GM21423 (cell line): ENCODE measurements around the gene GGT6.
"Not testable (repeated sequence)": the region's sequence is repeated elsewhere in the genome, so short reads cannot be mapped to it uniquely, and the experiment has no call there.

ENCODE experiments used
- ATAC-seq: cut with Tn5 transposase; IDR thresholded peaks from one replicate; pipeline ENCODE4 v1.9.1; 2021; ENCODE audit warnings: mild to moderate bottlenecking, moderate library complexity; ENCODE audit not compliant: unreplicated experiment

Gene GGT6, protein sequence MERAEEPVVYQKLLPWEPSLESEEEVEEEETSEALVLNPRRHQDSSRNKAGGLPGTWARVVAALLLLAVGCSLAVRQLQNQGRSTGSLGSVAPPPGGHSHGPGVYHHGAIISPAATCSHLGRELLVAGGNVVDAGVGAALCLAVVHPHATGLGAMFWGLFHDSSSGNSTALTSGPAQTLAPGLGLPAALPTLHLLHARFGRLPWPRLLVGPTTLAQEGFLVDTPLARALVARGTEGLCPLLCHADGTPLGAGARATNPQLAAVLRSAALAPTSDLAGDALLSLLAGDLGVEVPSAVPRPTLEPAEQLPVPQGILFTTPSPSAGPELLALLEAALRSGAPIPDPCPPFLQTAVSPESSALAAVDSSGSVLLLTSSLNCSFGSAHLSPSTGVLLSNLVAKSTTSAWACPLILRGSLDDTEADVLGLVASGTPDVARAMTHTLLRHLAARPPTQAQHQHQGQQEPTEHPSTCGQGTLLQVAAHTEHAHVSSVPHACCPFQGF

DNA sequence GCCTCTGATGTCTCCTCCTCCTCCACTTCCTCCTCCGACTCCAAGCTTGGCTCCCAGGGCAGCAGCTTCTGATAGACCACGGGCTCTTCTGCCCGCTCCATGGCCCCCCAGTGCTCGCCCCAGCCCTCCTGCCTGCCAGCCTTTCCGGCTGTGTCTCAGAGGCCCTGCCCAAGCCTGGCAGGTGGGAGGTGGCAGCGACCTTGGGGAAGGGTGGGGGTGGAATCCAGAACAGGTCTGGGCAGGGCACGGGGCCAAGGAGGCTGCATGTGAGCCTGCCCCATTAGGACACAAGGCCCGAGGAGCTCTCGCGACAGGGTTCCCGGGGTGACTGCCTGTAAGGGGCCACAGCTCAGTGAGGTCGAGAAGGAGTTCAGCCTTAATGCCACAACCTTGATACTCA, at the start of gene GGT6:
TSS of gene GGT6 (minus strand) at position 157 of the 400 bp plus-strand sequence. CDS start at position 101, 56 bp downstream.
- ATAC-seq = no peak

DNA sequence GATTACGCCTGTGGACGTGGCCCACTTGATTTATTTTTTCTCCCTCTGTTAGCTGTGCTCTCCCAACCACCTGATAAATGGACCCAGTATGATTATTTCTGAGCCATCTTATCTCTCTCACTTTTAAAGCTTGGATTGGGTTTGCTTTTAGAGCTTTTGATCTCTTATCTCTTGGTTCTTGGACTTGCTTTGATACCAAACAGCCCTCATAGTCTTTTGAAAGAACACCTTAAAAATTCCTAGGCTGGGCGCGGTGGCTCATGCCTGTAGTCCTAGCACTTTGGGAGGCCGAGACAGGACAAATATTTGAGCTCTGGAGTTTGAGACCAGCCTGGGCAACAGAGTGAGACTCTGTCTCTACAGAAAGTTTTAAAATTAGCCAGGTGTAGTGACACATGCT, 49.8 kb upstream of the GGT6 start:
- no peak for ATAC-seq

DNA sequence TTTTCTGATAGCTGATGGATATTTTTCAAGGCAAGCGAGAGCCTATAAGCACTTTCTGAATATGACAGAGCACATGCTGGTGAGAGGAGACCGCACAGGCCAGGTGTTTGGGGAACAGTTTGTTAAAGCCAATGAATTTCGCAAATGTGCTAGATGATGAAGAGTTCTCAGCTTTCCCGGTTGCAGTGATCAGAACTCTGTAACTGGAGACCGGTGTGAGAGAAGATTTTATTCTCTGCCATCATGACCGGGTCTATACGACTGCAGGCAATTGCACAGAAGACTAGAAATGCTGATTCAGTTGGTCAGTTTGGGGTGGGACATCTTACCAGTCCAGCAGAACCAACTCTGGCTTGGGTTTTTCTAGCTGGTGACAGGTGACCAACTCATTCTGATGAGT, 49.4 kb upstream of the GGT6 start:
- ATAC-seq = no peak

DNA sequence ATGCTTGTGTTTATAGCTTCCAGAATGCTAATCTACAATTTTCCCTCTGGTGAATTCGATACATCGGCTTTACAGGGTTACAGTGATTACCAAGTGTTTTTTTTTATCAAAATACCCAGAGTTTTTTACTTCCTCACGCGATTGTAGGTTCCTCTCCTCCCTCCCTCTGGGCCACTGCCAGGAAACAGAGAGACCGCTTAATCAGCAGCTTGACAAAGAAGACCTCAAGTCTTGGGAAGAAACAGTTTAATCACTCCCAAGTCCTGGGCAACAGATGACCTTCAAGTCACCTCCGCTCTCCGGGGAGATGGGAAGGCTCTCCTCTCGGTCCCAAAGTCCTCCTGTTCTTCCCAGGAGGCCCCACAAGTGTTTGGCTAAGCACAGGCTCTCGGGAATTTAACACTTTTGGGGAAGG, 47.4 kb upstream of the GGT6 start:
- ATAC-seq = no peak

DNA sequence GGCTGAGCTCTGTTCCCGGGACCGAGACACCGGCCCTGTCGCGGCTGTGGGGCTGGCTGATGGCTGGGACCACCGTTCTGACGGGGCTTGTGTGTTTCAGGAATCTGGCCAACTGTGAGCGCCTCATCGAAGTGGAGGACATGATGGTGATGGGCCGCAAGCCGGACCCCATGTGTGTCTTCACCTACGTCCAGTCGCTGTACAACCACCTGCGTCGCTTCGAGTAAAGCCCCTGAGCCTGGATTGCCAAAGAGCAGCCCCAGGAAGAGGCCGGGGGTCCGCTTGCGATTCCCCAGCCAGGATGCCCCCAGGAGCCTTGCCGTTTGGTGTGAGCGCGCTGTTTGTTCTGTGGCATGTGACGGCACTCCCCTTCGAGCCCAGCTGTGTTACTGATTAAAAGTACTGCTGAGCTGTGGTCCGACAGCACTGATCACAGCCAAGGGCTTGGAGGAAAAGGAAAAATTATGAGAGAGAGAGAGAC, 46.9 kb upstream of the GGT6 start:
- no peak for ATAC-seq

DNA sequence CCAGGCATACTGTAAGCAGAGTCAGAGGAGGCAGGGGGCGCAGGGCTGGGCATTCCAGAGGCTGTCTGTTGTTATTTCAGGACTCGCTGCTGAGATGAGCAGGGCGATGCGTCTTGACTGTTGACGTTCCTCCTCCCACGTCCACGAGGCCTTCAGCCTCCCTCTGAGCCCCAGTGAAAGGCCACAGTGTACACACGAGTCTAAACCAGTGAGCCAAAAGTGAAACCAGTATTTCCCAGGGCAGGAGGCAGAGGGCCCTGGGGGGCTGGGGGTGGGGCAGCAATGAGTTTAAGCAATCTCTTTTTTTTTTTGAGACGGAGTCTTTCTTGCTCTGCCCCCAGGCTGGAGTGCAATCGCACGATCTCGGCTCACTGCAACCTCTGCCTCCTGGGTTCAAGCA, 45.4 kb upstream of the GGT6 start:
- ATAC-seq = no peak

DNA sequence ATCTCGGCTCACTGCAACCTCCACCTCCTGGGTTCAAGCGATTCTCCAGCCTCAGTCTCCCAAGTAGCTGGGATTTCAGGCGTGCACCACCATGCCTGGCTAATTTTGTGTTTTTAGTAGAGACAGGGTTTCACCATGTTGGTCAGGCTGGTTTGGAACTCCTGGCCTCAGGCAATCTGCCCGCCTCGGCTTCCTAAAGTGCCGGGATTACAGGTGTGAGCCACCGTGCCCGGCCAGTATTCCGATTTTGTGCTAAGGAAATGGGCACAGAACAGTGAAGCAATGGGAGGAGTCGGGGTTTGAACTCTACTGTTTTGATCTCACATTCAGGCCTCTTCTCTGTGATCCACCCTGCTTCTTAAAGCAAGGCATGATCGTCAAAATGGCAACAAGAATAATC, 44.4 kb upstream of the GGT6 start:
- ATAC-seq = not testable (repeated sequence)

DNA sequence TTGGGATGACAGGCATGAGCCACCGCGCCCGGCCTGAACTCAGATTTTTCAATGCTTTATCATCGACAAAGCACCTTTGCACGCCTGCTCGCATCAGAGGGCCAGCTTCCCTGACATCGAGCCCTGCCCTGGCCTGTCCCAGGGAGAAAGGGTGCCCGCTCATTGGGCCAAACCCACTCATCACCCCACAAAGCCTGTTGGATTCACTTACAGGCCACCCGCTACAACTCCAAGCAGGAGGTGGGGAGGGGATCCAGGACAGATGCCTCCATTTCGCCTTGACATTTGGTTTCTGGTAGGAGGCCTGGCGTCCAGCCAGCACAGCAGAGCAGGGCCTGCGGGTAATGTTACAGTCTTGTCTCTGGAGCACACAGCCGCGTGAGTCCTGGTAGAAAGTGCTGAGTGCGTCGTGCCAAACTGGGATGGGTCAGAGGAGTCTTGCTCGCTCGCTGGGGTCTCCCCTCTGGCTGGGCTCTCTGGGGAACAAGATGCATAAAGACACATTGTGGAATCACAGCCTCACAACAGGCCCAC, 43.8 kb upstream of the GGT6 start:
- ATAC-seq = no peak

DNA sequence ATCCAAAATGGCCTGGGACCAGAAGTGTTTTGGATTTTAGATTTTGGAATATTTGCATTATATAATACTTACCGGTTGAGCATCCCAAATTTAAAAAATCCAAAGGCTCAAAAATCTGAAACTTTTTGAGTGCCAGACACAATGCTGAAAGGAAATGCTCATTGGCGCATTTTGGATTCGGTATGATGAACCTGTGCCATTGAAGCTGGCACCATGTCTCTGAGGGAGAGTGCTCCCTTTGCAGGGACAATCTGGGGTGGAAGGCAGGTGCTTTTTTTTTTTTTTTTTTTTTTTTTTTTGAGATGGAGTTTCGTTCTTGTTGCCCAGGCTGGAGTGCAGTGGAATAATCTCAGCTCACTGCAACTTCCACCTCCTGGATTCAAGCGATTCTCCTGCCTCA, 41.7 kb upstream of the GGT6 start:
- ATAC-seq = no peak

DNA sequence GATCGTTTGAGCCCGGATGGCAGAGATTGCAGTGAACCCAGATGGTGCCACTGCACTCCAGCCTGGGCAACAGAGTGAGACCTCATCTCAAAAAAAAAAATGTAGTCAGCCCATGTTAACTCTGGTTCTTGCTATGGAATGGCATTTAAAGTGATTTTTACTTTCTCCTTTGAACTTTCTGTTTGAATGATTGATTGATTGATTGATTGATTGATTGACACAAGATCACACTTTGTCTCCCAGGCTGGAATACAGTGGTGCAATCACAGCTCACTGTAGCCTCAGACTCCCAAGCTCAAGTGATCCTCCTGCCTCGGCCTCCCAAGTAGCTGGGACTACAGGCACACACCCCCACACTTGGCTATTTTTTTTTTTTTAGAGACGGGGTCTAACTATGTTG, 40.9 kb upstream of the GGT6 start:
- no peak for ATAC-seq

DNA sequence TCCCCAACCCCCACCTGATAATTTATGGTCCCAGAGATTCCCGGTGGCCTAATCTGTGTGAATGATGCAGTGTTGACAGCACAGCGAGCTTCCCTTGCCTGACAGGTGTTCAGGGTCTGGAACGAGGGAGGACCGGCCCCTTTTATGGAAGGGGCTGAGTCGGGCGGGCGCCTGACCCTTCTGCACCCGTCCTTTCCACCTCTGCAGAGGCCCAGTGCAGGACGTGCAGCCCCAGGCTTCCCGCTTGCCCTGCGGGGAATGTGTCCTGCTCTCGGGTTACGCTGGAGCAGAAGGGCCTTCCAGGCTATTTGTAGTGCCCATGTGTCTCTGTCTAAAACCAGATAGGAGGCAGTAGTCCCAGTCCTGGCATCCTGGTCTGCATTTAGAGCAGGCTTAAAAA, 40.2 kb upstream of the GGT6 start:
- no peak for ATAC-seq

DNA sequence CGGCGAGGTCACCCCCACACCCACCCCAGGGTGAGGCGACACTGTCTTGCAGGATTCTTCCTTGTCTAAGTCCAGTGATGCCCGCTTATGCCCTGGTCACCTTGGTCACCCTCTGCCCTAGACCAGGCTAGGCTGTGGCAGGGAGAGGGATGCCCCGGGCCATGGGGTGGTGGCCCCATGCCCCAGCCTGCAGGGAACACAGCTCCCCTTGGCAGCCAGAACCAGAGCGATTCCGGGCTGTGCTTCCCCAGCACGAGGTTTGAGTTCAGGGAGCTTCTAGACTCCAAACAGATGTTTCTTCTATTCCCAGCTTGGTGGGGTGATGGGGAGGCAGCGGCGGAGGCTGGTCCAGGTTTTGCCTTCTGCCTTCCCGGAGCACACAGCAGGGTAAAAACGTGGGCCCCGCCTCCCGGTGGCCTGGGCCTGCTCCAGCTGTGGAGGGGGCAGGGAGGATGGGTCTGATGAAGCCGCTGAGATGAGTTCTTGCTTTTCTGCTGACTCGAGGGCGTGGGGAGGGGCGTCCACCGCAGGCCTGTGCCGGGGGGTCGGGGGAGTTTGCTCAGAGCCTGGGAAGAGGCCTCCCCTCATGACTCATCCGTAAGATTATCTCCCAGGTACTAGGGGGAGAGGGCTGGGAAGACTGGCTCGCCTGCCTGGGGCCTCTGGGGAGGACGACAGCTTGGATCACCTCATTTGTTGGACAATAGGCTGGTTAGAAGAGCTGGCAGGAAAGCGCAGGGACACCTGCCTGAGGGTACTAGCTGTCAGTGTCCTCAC, 39.3 kb upstream of the GGT6 start:
- no peak for ATAC-seq

DNA sequence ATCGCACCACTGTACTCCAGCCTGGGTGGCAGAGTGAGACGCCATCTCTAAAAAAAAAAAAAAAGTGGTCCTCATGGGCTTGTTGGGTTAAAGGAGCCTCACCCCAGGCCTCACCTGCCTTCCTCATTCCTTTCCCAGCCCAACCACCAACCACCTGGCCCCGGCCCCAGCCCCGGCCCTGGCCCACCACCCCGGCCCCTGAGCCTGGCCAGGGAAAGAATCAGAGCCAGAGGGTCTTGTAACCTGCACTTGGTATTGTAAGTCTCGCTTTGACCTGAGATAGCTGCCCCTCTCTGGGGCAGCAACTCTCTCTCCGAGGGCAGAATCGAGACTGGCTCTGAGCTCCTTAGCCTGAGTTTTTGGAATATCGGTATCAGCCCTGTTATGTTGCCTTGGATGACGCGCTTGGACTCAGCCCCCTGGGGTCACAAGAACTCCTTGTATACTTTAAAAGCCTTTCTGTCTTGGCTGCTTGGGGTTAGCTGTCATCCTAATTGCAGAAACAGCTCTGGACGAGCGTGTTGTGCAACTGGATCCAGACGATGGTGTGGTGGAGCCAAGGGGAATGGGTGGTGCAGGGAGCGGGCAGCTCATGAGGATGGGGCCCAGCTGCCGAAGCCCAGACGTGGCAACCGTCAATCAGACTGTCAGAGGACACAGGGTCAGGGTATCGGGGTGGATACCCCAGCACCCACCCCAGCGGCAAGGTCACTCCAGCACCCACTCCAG, 38.6 kb upstream of the GGT6 start:
- ATAC-seq = no peak

DNA sequence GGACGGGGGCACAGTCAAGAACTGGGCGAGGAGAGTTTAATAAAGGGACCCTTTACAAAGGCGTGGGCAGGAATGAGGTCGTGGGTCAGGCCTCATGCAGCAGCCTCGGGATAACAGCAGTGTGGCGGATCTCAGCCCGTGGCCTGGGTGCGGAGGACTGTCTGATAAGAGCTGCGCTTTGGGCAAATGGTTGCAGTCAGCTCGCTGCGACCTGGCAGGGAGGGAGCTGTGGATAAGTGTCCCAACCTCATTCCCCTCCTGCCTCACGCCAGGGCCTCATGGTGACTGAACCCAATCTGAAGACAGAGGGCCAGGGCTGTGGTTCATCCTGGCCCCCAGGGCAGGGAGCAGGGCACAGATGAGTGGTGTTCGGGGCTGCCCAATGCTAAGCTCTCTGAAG, 37.6 kb upstream of the GGT6 start:
- ATAC-seq = no peak

DNA sequence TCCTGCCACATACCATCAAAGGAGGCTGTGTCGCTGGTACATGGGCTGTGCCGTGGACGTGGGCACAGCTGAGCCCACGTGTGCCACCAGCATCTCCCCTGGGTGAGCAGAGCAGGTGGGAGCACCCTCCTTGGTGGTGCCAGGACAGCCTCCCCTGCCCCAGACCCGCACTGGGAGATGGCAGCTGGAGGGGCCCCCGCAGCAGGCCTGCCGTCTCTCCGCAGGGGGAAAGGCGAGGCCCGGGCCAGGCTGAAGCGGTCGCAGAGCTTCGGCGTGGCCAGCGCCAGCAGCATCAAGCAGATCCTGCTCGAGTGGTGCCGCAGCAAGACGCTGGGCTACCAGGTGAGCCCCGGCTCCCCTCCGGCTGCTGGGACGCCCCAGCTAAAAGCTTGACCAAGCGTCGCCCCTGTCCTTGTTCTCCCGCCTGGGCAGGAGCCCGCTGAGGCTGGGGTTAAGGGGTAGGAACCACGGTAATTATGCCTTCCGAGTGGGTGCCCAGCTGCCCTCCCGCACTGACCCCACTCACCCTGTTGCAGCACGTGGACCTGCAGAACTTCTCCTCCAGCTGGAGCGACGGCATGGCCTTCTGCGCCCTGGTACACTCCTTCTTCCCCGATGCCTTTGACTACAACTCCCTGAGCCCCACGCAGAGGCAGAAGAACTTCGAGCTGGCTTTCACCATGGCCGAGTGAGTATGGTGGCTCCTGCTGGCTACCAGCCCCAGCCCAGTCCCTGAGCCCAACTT, 36.4 kb upstream of the GGT6 start:
- no peak for ATAC-seq

DNA sequence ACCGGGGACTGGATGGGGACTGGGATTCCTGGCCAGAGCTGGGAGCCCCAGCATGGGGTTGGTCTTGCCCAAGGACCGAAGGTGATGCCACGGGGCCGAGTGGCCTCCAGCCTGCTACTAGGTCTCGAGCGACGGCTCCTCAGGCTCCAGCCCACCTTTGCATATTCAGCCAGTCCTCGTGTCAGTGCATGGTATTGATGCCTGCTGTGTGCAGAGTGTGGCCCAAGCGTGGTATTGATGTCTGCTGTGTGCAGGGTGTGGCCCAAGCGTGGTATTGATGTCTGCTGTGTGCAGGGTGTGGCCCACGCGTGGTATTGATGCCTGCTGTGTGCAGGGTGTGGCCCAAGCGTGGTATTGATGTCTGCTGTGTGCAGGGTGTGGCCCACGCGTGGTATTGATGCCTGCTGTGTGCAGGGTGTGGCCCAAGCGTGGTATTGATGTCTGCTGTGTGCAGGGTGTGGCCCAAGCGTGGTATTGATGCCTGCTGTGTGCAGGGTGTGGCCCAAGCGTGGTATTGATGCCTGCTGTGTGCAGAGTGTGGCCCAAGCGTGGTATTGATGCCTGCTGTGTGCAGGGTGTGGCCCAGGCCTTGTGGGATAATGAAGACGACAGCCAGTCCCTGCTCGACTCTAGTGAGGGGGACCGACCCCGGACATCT, 35.4 kb upstream of the GGT6 start:
- not testable (repeated sequence) for ATAC-seq

DNA sequence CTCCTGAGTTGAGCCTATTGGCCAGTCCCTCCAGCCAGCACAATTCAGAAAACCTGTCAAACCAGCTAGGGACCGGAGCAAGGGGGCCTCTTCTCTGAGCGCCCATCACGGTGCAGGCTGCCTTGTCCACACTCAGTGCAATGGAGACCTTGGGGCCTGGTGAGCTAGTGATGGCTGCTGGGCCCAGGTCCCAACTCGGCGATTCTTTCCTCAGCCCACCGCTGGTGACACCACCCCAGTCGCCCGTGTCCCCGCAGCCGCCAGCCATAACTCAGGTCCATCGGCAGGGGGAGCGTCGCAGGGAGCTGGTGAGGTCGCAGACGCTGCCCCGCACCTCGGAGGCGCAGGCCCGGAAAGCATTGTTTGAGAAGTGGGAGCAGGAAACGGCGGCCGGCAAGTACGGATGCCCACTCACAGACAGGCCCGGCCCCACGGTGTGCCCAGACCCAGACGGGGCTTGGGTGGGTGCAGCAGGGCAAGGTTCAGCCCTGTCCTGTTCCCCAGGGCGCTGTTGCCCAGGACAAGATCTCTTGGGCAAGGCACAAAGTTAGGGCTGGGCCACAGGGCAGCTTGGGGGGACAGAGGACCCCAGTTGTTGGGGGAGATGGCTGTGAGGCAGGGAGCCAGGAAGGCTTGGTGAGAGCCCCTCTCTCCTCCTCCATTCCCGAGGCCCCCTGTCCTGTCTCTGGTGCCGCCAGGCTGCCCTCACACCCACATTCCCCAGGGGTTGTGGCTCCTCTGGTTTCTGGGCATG, 34.7 kb upstream of the GGT6 start:
- ATAC-seq = no peak

DNA sequence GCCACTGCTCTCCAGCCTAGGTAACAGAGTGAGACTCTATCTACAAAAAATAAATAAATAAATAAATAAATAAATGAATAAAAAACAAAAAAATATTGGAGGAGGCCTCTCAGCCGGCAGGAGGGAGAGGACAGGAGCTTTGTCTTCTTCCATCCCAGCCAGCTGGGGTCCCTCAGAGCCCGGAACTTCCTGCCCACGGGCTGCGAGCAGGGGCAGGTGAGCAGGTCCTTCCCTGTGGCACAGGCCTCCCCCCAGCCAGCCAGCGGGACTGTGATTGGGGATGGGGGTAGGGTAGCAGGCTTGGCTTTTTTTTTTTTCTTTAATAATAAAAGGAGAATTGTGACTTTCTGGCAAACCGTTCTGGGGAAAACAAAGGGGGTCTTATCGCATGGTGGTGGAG, 34.0 kb upstream of the GGT6 start:
- ATAC-seq = no peak

DNA sequence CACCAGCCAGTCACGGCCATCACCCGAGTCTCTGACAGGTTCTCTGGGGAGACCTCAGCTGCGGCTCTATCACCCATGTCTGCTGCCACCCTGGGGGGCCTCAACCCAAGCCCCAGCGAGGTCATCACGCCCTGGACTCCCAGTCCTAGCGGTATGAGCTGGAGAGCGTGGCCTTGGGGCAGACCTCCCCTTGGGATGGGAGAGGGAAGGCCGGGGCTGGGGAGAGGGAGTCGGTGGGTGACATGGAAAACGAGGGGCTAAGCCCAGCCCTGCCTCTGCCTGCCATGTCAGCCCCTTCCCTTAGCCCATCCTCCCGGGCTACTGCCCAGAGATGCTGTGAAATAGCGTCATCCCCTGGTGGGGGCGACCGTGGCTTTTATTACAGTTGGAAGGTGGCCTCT, 32.6 kb upstream of the GGT6 start:
- ATAC-seq = no peak
